ENCODE measurements around the gene COG7.

- TF ChIP-seq POLR2AphosphoS5 (IDR thresholded peaks at IDR 0.05): no peak
- TF ChIP-seq POLR2A (IDR thresholded peaks at IDR 0.05): no peak
- TF ChIP-seq, protein P1, sequence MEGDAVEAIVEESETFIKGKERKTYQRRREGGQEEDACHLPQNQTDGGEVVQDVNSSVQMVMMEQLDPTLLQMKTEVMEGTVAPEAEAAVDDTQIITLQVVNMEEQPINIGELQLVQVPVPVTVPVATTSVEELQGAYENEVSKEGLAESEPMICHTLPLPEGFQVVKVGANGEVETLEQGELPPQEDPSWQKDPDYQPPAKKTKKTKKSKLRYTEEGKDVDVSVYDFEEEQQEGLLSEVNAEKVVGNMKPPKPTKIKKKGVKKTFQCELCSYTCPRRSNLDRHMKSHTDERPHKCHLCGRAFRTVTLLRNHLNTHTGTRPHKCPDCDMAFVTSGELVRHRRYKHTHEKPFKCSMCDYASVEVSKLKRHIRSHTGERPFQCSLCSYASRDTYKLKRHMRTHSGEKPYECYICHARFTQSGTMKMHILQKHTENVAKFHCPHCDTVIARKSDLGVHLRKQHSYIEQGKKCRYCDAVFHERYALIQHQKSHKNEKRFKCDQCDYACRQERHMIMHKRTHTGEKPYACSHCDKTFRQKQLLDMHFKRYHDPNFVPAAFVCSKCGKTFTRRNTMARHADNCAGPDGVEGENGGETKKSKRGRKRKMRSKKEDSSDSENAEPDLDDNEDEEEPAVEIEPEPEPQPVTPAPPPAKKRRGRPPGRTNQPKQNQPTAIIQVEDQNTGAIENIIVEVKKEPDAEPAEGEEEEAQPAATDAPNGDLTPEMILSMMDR (IDR thresholded peaks at IDR 0.05): no peak
Measured at GRCh38 chr16:23500862-23501225, 47.9 kb upstream of the COG7 start.

Measured in breast epithelium (tissue), 3 donors.